AG04449 (cell line): ENCODE data around the gene MIF4GD.
A peak's percentile ranks its signal among the peaks of the same experiment; 100 is the strongest.

Experiments used
- CTCF ChIA-PET: fragments of 350-600 bp; formaldehyde crosslinking; extraction: SDS; loops from one replicate; lab custom pipeline; 2021; ENCODE audit warnings: antibody characterized with exemption; lab: Yijun Ruan, JAX
- POLR2A ChIA-PET: fragments of 400-600, 350-600 bp; formaldehyde crosslinking; extraction: SDS; loops from one replicate; lab custom pipeline; 2020; ENCODE audit warnings: antibody characterized with exemption, inconsistent platforms; lab: Yijun Ruan, JAX
- DNase-seq: peaks from one replicate; pipeline ENCODE4 v3.0.0-alpha.2; 2010; ENCODE audit warnings: low read depth, low spot score
- H3K4me3 ChIP-seq: 2 replicates; pipeline ENCODE4 v1.5.1; 2011; ENCODE audit warnings: low read depth, mild to moderate bottlenecking, control low read depth, low read length
- TF ChIP-seq, protein P1 (sequence below): IDR thresholded peaks from one replicate; pipeline ENCODE4 v1.5.1; 2011; ENCODE audit warnings: mild to moderate bottlenecking, moderate library complexity, low read length, control low read depth, inconsistent platforms; ENCODE audit not compliant: insufficient read depth; ENCODE audit errors: missing control alignments

The MIF4GD gene, protein sequence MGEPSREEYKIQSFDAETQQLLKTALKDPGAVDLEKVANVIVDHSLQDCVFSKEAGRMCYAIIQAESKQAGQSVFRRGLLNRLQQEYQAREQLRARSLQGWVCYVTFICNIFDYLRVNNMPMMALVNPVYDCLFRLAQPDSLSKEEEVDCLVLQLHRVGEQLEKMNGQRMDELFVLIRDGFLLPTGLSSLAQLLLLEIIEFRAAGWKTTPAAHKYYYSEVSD

DNA sequence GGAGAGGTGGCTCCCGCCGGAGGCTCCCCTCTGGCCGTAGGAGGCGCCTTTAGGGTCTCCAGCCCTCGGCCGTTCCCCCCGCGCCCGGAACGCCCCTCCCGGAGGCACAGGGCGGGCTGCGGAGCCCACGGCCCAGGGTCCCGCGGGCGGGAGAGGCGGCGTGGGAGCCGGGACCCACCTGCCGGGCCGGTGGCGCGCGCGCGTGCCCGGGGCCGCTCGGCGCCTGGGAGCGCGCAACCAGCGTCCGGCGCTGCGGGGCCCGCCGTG lies at the start of gene MIF4GD:
TSS of gene MIF4GD (minus strand) at position 266 of the 267 bp plus-strand sequence. CDS start 1,036 bp downstream, outside the sequence.
- POLR2A ChIA-PET = interaction anchor here (0.6 to 2.9 kb wide), 5 partner anchors 9 to 135 kb away, joined by 3 to 25 read pairs (median 12); partner anchors contain the start of genes GGA3, GRB2, MRPS7 and SLC25A19
- peak within 1 kb of the TSS; percentile 83 for H3K4me3 ChIP-seq
- TF ChIP-seq, protein P1, sequence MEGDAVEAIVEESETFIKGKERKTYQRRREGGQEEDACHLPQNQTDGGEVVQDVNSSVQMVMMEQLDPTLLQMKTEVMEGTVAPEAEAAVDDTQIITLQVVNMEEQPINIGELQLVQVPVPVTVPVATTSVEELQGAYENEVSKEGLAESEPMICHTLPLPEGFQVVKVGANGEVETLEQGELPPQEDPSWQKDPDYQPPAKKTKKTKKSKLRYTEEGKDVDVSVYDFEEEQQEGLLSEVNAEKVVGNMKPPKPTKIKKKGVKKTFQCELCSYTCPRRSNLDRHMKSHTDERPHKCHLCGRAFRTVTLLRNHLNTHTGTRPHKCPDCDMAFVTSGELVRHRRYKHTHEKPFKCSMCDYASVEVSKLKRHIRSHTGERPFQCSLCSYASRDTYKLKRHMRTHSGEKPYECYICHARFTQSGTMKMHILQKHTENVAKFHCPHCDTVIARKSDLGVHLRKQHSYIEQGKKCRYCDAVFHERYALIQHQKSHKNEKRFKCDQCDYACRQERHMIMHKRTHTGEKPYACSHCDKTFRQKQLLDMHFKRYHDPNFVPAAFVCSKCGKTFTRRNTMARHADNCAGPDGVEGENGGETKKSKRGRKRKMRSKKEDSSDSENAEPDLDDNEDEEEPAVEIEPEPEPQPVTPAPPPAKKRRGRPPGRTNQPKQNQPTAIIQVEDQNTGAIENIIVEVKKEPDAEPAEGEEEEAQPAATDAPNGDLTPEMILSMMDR = no peak
- CTCF ChIA-PET = interaction anchor here (0.6 to 6.7 kb wide), 67 partner anchors 9 to 483 kb away, joined by 3 to 135 read pairs (median 5); partner anchors contain the start of genes GGA3, GRB2, MRPS7 and SLC25A19
- no peak for DNase-seq

DNA sequence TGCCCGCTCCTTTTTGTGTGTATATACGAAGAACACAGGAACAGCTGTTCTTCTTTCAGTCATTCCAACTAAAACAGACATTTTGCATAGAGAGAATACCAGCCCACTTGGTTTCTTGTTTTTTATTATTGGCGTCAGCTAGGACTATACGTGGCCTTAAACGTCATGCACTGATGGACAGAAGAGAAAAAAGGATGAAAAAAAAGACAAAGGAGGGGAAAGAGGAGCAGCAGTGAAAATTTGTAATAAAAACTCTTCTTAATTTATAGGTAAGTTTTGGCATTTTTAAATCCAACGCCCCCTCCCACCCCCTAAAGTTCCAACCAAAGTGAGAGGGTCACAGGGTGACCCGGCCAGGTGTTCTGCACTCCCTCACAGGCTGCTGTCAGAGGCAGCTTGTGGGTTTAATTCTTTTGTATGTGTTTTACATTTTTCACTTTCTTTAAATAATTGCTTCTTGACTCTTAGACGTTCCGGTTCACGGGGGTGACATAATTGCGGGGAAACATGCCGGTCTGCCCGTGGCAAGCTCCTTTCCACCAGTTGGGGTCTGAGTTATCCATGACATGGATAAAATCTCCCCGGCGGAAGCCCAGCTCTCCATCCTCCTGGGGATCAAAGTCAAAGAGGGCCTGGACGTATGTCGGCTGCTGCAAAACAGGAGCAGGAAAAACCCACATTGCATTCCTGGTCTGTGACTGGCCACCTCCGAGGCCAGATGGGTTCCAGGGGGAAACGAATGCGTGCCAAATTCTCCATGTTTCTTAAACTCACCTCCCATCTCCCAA lies 49.1 kb upstream of the MIF4GD start:
- TF ChIP-seq, protein P1 = no peak

DNA sequence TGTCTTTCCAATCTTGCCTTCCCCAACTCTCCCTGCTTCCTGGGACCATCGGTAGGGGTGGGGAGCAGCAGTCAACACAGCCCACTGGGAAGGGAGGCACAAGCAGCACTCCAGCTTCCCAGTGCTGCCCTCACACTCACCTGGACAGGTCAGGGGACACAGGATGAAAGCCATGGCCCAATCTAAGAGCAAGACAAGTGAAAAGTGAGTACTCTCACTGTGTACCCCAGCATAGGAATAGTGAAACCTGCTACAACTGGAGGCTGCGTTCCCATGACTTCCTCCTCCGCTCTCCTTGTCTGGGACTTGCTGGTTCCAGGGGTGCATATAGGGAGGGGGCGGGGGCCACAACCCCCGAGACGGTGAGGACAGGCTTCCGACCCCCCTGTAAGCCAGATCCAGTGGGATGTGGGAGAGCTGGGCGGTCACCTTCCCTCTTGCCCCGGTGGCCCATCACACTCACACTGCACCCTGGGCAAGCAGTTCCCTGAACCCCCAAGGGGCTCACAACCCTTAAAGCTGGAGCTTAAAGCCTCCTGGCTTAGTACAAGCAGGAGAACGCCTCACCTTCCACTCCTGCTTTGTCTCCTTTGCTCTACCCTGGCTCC lies 47.7 kb upstream of the MIF4GD start:
- ChIA-PET POLR2A (no interaction called here), CTCF (interaction anchor here (1.5 to 11.5 kb wide), 4 partner anchors 12 to 94 kb away, joined by 4 to 148 read pairs (median 39); no protein-coding TSS in a partner anchor)
- TF ChIP-seq, protein P1 = no peak
- H3K4me3 ChIP-seq = no peak overlapping the region
- no peak for DNase-seq

More for the DNA sequence above, 49.1 kb upstream of the MIF4GD start:
- no peak for DNase-seq
- ChIA-PET POLR2A (interaction anchor here (0.6 kb wide), 2 partner anchors 16 to 45 kb away, joined by 3 read pairs; no protein-coding TSS in a partner anchor), CTCF (interaction anchor here (1.2 to 11.5 kb wide), 11 partner anchors 9 to 92 kb away, joined by 3 to 148 read pairs (median 24); partner anchors contain the start of genes GRB2 and MIF4GD)
- H3K4me3 ChIP-seq = no peak overlapping the region

DNA sequence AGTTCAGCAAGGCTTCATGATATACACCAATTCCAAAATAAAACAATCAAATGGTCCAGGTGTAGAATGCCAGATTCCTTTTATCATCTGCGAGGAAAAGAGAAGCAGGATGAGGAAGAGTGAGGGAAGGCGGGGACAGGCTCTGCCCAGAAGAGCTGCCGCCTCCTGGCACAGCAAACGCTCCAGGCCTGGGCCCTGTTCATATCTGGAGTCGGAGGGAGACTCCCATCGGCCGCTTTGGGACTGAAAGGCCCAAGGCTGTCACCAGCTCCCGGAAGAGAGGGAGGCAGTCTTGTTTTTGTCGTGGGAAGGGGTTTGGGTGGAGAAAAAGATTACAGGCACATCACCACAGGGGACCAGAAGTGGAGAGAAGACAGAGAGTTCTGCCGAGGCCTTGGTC lies 47.2 kb upstream of the MIF4GD start:
- POLR2A ChIA-PET = no interaction called here

DNA sequence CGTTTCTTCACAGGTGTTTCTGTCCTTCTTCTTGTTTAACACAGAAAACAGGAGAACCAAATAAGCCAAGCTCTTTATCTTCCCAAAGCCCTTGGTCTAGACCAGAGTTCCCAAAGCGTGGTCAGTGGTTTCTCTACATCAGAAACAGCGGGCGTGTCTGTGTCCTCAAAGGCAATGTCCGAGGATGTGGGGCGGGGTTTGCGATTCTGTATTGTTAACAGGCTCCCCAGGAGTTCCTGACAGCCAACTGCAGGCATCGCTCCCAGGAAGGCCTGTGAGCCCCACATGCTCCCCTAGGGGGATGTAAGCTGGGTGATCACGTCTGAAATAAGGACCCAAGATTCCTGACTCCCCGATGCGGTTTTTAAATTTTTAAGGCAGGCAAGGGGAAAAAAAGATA lies 46.6 kb upstream of the MIF4GD start:
- ChIA-PET POLR2A (no interaction called here), CTCF (interaction anchor here (0.8 to 11.5 kb wide), 4 partner anchors 47 to 95 kb away, joined by 4 to 148 read pairs (median 4); partner anchors contain the start of gene MIF4GD)
- TF ChIP-seq, protein P1 = no peak
- H3K4me3 ChIP-seq = no peak overlapping the region
- DNase-seq = no peak

More for the DNA sequence above, 47.2 kb upstream of the MIF4GD start:
- TF ChIP-seq, protein P1 = no peak
- DNase-seq = no peak
- H3K4me3 ChIP-seq = no peak overlapping the region
- CTCF ChIA-PET = interaction anchor here (1.6 to 11.5 kb wide), 2 partner anchors 48 to 82 kb away, joined by 4 to 148 read pairs; no protein-coding TSS in a partner anchor
